HG03045 (cell line): Measurements from ENCODE around the gene RAD9B.

Experiments
- ATAC-seq: cut with Tn5 transposase; IDR thresholded peaks from one replicate; pipeline ENCODE4 v1.9.1; 2021; ENCODE audit warnings: mild to moderate bottlenecking, moderate library complexity; ENCODE audit not compliant: unreplicated experiment

The RAD9B gene

GRCh38 chr12:110550981-110551380 is 48.9 kb downstream of the RAD9B start:
- ATAC-seq: no peak
